GM18861 (cell line): Measurements from ENCODE around the gene SDE2.
"Not testable (repeated sequence)": the region's sequence is repeated elsewhere in the genome, so short reads cannot be mapped to it uniquely, and the experiment has no call there.

Experiments used
- ATAC-seq: cut with Tn5 transposase; IDR thresholded peaks from one replicate; pipeline ENCODE4 v1.9.1; 2021; ENCODE audit not compliant: unreplicated experiment

The SDE2 gene

DNA sequence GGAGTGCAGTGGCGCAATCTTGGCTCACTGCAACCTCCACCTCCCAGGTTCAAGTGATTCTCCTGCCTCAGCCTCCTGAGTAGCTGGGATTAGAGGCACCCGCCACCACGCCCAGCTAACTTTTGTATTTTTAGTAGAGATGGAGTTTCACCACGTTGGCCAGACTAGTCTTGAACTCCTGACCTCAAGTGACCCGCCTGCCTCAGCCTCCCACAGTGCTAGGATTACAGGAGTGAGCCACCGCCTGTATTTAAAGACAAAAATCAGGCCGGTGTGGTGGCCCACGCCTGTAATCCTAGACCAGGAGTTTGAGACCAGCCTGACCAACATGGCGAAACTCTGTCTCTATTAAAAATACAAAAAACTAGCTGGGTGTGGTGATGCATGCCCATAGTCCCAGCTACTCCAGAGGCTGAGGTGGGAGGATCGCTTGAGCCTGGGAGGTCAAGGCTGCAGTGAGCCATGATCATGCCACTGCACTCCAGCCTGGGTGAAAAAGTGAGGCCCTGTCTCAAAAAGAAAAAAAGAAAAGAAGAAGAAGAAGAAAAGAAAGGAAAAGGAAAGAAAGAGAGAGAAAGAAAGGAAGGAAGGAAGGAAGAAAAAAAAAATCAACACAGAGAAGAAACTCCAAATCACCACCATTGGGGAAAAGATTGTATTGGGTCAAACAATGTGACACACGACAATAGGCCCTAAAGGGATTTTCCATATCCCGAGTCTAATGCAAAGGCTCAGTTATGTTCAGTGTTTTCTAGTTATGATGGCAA, 8.2 kb upstream of the SDE2 start:
- ATAC-seq, result not testable (repeated sequence)

DNA sequence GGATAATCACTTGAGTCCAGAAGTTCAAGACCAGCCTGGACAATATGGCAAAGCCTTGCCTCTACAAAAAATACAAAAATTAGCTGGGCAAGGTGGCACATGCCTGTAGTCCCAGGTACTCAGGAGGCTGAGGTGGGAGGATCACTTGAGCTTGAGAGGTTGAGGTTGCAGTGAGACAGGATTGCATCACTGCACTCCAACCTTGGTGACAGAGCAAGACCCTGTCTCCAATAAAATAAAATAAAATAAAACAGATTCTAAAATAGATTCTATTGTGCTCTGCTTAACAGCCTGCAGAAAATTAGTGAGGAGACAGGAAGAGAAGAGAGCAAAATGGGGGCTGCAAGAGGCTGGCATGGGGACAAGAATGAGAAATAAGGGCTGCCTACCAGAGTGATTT, 7.5 kb upstream of the SDE2 start:
- no peak for ATAC-seq

DNA sequence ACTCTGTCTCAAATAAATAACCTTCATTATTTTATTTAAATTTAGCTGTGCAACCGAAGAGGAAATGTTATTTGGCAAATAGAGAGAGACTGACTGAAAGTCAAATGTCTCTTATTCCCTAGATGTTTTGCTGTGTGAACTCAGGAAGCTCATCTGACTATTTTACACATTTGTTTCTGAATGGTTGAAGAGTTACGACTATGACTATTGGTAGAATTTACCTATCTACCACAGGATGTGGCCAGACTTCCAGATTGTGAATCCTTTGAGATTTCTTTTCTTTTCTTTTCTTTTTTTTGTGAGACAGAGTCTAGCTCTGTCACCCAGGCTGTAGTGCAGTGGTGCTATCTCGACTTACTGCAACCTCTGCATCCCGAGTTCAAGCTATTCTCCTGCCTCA, 5.3 kb upstream of the SDE2 start:
- peak; percentile 28 for ATAC-seq

DNA sequence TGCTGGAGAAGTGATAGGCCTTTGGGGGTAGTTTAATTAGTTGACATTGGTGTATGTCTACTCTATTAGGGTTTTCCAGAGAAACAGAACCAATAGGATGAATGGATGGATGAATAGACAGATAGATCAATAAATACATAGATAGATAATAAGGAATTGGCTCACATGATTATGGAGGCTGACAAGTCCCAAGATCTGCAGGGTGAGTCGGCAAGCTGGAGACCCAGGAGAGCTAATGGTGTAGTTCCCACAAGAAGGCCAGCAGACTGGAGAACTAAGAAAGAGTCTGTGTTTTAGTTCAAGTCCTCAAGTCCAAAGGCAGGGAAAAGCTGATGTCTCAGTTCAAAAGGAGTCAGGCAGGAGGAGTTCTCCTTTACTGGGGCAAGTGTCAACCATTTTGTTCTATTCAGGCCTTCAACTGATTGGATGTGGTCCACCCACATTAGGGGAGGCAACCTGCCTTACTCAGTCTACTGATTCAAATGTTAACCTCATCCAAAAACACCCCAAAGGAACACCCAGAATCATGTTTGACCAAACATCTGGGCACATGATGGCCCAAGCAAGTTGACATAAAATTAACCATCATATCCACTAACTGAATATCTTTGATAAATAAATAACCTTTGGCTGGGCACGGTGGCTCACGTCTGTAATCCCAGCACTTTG, 4.5 kb upstream of the SDE2 start:
- ATAC-seq, result no peak

DNA sequence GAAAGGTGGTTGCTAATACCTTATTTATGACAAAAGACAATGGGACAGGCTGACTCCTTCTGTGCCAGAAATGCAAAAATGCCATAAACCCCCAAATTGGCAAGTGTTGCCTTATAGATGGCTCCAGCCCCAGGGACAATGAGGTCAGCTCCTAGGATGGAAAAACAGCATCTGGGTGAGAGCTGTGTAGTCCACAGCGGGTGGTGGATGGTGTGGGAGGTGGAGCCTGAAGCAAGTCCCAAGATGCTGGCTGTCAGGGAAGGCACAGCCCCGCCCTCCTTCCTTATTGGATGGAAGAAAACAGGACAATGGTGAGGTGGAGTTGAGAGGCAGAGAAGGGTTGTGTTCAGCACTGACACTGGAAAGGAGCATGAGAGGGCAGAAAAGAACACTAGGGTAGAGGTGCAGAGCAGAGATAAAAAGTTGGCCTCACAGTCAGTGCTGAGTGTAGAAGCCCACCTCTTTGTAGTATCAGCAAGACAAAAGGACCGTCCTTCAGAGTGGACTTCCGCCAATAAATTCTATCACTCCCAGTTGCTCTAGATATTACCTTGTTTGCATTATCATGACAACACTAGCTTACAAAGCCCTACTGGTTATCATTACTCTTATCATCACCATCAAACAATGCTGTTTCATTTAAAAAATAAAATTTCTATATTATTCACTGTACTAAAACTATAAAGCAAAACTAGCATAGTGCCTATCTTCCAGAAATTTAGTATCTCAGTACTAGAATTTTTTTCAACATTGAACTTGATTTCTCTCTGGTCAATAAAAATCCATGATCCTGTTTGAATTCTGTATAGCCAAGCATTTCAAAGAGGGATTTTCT, 3.7 kb upstream of the SDE2 start:
- no peak for ATAC-seq

DNA sequence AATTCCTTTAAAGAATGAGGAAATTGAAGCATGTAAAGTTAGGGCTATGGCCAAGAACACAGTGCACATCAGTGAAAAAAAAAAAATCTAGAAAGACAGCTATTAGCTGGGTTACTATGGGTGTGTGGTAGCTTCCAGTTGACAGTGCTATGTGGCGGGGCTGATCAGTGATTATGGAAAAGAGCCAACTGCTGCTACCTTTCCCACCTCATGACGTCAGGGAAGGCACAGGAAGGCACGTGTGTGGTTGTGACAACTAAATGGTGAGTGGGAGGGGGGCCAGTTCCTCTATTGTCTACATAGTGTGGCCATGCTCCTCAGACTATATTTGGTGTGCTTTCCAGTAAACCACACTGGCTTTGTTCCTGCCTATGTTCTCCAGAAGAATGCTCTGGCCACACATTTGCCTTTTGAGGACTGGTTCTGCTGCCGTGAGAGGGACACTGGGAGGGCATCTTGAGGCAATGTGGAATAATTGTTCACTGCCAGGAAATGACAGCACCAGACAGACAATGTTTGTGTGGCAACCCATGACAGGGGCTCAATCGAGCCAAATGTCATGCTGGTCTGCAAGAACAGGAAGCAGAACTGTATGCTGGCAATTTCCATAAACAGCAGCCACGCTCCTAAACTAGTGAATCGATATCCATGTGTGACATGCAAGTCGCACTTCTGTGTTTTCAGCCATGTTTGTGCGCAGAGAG, 3.0 kb upstream of the SDE2 start:
- no peak for ATAC-seq

DNA sequence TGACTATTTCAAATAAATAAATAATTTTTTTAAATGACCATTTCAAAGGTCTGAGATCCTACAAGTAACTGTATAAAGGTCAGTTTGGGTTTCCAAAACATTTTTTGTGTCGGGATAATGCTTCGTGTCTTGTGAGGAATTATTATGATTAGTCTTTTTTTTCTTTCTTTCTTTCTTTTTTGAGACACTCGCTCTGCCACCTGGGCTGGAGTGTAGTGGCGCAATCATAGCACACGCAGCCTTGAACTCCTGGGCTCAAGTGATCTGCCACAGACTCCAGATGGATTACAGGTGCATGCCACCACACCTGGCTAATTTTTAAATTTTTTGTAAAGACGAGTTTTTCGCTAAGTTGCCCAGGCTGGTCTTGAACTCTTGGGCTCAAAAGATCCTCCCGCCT, 1.9 kb upstream of the SDE2 start:
- no peak for ATAC-seq

DNA sequence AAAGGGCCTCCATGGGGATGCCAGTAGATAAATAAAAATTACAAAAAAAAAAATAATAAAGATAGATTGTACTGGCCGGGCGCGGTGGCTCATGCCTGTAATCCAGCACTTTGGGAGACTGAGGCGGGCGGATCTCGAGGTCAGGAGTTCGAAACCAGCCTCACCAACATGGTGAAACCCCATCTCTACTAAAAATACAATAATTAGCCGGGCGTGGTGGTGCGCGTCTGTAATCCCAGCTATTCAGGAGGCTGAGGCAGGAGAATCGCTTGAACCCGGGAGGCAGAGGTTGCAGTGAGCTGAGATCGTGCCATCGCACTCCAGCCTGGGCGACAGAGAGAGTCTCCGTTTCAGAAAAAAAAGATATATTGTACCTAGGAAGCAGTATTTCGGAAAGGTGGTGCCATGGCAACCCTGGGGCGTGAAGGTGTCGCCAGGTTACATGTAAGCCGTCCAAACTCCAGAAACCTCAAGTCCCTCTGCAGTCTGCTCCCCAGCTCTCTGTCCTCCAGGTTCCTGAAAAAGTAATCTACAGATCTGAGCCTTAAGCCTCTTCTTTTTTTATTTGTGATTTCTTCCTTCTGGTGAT, 1.4 kb upstream of the SDE2 start:
- ATAC-seq, result not testable (repeated sequence)

DNA sequence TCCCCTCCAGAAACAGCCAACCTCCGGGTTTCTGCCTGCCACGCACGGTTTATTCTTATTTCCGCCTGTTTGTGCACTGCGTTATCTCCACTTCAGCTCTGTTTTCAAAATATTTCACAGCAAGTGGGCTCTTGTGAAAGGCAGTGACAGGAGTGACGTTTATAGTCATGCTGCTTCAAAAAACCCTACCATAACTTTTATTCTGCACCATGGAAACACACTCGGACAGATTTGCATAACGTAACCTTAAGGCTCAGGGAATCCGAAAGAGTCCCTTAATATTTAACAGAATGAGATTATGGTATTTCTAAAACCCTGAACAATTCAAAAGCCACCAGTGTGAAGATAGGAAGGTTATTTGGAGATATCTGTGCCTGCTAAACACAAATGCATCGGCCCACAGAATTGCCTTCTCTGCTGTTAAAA, 782 bp upstream of the SDE2 start:
- ATAC-seq, result peak; percentile 44

DNA sequence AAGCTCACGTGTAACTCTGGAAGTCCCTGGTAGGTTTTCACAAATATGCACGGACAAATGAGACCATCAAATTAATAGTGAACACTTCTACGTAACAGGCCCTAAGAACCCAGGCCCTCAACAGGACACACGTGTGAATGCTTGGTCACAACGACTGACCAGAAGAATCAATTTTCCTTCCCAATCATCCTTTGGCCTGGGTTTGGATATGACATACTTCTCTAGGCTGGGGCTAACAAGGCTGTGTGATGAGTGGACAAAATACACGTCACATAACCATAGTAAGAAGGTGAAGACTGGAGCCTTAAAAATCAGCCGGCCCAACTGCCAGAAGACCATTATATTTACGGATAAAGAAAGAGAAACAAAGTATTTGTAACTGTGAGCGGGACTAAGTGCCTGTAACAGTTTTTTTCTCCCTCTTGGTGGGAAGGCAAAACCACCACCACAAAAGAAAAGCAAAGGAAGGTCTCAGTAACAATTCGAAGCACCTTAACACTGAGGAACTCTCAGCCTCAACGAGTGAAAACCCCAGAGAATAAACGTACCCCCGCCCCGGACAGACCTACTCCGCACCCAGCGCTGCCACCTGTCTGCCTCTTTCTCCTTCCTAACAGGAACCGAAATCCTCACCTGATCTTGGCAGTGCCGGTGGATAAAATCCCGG, 450 bp downstream of the SDE2 start:
- ATAC-seq, result no peak

DNA sequence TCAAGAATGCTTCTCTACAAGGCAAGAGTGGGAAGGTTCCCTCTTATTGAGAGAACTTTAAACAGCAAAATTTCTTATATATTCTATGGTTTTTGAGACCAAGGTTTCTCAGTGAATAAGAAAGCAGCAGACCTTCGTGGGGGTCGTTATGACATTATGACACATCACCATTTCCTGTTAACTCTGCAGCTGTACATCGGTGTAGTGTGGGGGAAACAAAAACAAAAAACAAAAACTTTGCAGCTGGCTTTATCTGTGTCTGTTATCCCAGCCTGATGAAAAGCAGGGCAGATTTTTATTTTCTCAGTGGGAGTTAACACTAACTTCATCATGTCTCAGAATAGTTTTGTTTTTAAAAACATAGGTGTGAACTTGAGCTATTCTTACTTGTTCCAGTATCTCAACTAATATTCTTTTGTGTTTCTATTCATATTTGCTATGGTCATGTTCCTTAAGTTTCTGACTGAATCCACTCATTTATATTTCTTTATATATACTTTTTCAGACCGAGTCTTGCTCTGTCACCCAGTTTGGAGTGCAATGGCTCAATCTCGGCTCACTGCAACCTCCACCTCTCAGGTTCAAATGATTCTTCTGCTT, 2.1 kb downstream of the SDE2 start:
- no peak for ATAC-seq

DNA sequence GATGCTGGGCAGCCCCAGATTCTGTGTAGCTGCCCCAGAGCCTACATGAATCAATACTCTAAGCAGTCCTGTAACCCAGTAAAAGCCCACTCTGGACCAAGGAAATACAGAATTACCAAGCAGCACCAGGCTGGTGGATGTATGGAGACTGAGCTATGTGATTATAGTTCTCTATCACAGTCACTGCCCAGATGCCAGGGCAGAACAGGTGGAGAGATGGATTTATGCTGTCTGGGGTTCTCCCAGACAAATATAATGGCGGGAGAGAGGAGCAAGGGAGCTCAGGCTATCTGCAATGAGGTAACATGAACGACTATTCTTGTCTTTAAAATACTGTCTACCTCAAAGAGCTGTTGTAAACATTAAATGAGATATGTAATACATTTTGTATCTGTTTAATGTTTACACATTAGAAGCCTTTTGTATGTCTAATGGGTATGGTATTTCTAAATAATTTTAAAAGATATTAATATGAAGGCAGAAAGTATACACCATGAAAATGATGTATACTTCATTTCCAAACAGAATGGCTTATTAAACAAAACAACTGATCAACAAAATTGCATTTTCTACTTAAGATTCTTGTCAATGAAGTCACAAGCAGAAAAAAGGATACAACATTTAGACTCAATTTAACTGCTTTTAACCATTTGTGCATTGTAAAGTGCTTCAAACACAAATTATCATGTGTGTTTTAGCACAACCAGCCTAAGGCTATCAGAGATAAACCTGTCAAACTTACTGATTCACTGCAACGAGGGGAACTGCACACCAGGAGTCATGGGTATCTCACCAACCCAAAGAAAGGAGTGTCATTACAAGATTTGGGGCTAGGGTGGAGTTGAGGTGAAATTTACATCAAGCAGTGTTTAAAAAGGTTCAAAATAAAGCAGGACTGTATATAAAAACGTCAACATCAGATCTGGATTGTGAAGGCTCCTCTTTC, 3.0 kb downstream of the SDE2 start:
- ATAC-seq, result no peak

DNA sequence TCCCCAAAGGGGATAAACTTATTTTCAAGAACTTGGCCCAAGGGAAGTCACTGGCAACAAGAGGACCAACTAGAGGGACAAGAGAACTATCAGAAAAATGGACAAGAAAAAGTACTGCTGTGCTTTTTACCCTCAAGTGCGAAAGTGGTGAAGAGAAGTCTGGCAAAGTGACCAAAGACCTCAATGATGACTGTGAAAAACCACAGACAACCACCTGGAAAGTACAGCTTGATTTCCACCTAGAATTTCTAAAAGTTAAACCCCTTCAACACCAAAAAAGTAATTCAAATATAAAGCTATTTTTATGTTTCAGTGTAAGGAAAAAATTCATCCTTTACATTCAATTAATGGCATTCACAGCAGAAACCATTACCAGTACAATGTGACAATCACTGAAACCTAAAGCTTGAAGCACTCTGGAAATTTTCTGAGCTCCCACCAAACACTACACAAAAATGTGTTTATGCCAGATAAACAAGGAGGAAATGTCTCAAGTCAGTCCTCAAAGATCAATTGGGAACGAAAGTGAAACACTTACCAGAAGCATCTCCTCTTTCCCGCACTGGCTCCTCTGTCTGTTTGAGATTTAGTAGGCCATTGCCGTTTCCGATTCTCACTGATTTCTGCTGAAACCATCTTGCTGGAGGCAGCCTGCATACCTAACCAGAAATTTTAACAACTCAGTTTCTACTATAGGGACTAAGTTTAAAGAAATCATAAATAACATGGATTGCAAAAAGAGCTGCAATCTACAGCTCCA, 8.3 kb downstream of the SDE2 start:
- no peak for ATAC-seq

DNA sequence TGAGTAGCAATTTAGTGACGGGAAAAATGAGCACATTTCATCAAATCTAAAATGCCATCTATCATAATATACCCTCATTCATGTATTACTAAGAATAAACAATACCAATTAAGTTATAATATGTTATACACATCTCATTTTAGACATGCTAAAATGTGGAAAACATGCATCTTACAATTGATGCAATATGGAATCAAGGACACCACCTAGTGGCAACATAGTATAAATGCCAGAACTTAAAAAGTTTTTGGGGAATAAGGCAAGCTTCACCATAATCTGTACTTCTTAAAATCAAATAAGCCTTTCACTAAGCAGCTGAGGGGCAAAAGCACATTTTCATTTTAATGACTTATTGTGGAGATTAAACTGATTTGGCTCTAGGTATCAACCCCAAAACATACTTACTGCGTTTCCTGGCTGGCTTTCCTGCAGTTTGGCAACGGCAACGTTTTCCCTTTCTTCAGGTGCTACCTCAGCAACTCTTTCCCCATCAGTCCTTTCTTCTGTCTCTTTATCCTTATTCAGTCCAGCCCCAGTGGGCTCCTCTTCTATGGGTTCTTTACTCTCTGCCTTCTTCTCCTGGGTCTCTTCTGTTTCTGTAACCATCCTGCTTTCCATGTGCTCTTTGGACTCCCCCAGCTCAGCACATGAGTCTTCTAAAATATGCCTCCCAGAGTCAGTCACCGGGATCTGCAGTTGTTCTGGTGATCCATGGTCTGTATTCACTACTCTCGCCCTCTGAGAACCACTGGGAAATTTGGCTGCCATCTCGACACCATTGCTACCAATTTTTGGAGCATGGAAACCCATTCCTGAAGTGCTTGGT, 11.4 kb downstream of the SDE2 start:
- no peak for ATAC-seq

DNA sequence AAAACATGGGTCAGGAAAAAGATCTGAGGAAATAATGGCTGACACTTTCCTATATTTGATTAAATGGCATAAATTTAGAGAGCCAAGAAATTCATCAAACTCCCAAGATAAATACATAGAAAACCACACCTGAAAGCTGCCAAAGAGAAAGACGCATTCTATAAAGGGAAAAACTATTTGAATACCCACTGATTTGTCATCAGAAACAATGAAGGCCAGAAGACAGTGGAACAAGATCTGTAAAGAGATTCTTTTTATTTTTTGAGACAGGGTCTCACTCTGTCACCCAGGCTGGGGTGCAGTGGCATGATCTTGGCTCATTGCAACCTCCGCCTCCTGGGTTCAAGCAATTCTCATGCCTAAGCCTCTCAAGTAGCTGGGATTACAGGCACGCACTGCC, 17.4 kb downstream of the SDE2 start:
- ATAC-seq, result no peak

DNA sequence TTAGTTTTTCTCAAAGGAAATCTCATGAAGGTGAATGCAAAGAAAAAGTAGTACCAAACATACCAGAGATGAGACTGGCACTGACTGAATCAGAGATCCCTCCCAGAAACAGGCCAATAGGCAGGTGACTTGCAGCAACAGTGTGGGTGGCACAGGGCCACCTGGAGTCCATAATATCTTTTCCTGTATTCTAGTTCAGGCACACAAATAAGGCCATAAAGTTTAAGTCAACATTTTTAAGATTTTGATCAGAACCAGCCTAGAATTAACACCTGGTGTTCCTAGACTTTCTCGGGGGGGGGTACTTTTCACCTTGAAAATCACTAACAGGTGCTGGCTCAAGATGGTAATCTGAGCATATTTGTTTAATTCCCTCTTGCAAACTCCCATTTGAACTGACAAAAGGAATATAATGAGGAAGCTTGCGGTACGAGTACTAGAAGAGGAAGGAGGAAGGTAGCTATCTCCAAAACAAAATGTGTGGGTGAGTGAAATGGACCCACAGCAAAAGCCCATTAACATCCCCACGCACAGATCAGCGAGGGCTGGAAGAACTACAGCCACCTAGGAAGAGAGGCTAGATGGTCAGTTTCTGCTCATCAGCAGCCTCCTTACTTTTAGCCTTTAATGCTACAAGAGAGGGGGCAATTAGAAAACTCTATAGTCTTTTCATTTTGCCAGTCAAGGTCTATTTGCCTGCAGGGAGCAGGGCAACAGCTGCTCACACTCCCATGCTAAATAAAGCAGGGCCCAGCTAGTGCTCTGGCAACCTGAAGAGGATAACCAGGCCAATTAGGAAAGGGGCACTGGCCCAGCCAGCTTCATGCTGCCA, 18.9 kb downstream of the SDE2 start:
- no peak for ATAC-seq
